B cell (primary cell): ENCODE measurements around the gene PXMP4. TPM values are rescaled to one million over a fixed set of nuclear protein-coding genes. Genes with fewer than 3 reads are reported as not detected.

Experiments
- ATAC-seq: fragments of 200-7000 bp; cut with Tn5 transposase; one replicate; pipeline ENCODE4 v1.10.0; 2021; ENCODE audit warnings: low read depth, mild to moderate bottlenecking, moderate number of reproducible peaks, moderate library complexity
- CTCF ChIA-PET: fragments of 350-600 bp; sonication (Branson Sonifier 250); formaldehyde crosslinking; loops from one replicate; lab custom pipeline; 2021; ENCODE audit warnings: antibody characterized with exemption, inconsistent platforms; lab: Charles Lee
- POLR2A ChIA-PET: fragments of 350-600 bp; sonication (Branson Sonifier 250); formaldehyde crosslinking; loops from one replicate; lab custom pipeline; 2021; ENCODE audit warnings: antibody characterized with exemption; lab: Charles Lee
- DNase-seq: peaks from one replicate; pipeline ENCODE4 v3.0.0; 2013
- H2AFZ ChIP-seq: 2 replicates; pipeline ENCODE4 v1.6.1; 2012; ENCODE audit warnings: mild to moderate bottlenecking, low read depth, low read length; ENCODE audit not compliant: insufficient read depth, poor library complexity, severe bottlenecking
- H3K27ac ChIP-seq, 2 donors: 1 replicate in 1 of 2; 2 replicates in 1 of 2; pipeline ENCODE4 v1.5.1; 2012 to 2013; ENCODE audit warnings: low read length in 2 of 2, mild to moderate bottlenecking in 2 of 2, moderate library complexity in 1 of 2
- H3K27me3 ChIP-seq, 4 experiments: fragments of 200-600 bp in 1 of 4; sonication (generic) in 1 of 4; replicated peaks in 1 of 4; 1 replicate in 2 of 4; 2 replicates in 2 of 4; pipeline versions ENCODE4 v1.6.1 to v1.7.0; 2013 to 2016; ENCODE audit warnings: low read length in 3 of 4, mild to moderate bottlenecking in 2 of 4, mixed read lengths in 1 of 4, moderate library complexity in 1 of 4; ENCODE audit not compliant: insufficient read depth in 4 of 4, control insufficient read depth in 3 of 4; ENCODE audit errors: control extremely low read depth in 1 of 4
- H3K36me3 ChIP-seq, 2 experiments: replicated peaks in 1 of 2; 1 replicate in 1 of 2; 2 replicates in 1 of 2; pipeline versions ENCODE4 v1.6.1 to v1.7.1; 2013; ENCODE audit warnings: low read length in 1 of 2; ENCODE audit not compliant: insufficient read depth in 2 of 2, control insufficient read depth in 1 of 2; ENCODE audit errors: control extremely low read depth in 1 of 2, extremely low read depth in 1 of 2
- H3K4me1 ChIP-seq, 2 donors: fragments of 200-600 bp in 1 of 2; sonication (generic) in 1 of 2; 1 replicate in 1 of 2; 2 replicates in 1 of 2; pipeline versions ENCODE4 v1.5.1 to v1.6.1; 2013 to 2017; ENCODE audit warnings: low read length in 2 of 2; ENCODE audit not compliant: control insufficient read depth in 2 of 2, insufficient read depth in 2 of 2
- H3K4me2 ChIP-seq: replicated peaks from 2 replicates; pipeline ENCODE3; 2012; ENCODE audit warnings: mild to moderate bottlenecking, low read depth, low read length; ENCODE audit not compliant: poor library complexity, severe bottlenecking
- H3K4me3 ChIP-seq, 5 experiments: fragments of 200-600 bp in 1 of 5; sonication (generic) in 1 of 5; 1 replicate in 3 of 5; 2 replicates in 2 of 5; pipeline versions ENCODE4 v1.5.1 to v1.7.0; 2011 to 2016; ENCODE audit warnings: low read length in 4 of 5, mild to moderate bottlenecking in 4 of 5, low read depth in 2 of 5, control low read depth in 1 of 5, moderate library complexity in 1 of 5; ENCODE audit not compliant: insufficient read depth in 1 of 5; ENCODE audit errors: control extremely low read depth in 1 of 5, extremely low read depth in 1 of 5
- H3K79me2 ChIP-seq: fragments of 200-600 bp; sonication (generic); one replicate; pipeline ENCODE4 v1.6.0; 2016; ENCODE audit warnings: low read length; ENCODE audit not compliant: control insufficient read depth, insufficient read depth
- H3K9ac ChIP-seq: fragments of 200-600 bp; sonication (generic); 2 replicates; pipeline ENCODE4 v1.6.1; 2017; ENCODE audit warnings: mild to moderate bottlenecking, low read length, moderate library complexity
- H3K9me3 ChIP-seq, 3 donors: one replicate each; pipeline versions ENCODE4 v1.6.1 to v1.7.1; 2013; ENCODE audit warnings: low read length in 2 of 3; ENCODE audit not compliant: control insufficient read depth in 2 of 3, insufficient read depth in 1 of 3; ENCODE audit errors: control extremely low read depth in 1 of 3
- H4K20me1 ChIP-seq: 2 replicates; pipeline ENCODE4 v1.6.0; 2012; ENCODE audit warnings: mild to moderate bottlenecking, low read length; ENCODE audit not compliant: insufficient read depth, control insufficient read depth, poor library complexity, severe bottlenecking
- H3K27ac Mint-ChIP-seq: one replicate; pipeline ENCODE4 v1.8.0; 2021; ENCODE audit warnings: mixed read lengths
- H3K27me3 Mint-ChIP-seq: one replicate; pipeline ENCODE4 v1.8.0; 2021; ENCODE audit warnings: mixed read lengths
- H3K4me1 Mint-ChIP-seq: one replicate; pipeline ENCODE4 v1.8.0; 2021; ENCODE audit warnings: mixed read lengths
- H3K4me3 Mint-ChIP-seq: one replicate; pipeline ENCODE4 v1.8.0; 2021; ENCODE audit warnings: mixed read lengths
- H3K9me3 Mint-ChIP-seq: one replicate; pipeline ENCODE4 v1.8.0; 2022; ENCODE audit warnings: mixed read lengths; ENCODE audit not compliant: insufficient read depth
- EZH2 ChIP-seq: IDR thresholded peaks from 2 replicates; pipeline ENCODE4 v1.6.1; 2012; ENCODE audit warnings: borderline replicate concordance, low read depth, mild to moderate bottlenecking, moderate library complexity, low read length; ENCODE audit not compliant: insufficient read depth, poor library complexity, severe bottlenecking
- WGBS: methylation state at CpG from one replicate; pipeline ENCODE4 v1.1.5; 2013; ENCODE audit warnings: missing lambda C conversion rate; ENCODE audit not compliant: insufficient coverage; 5-methylcytosine and 5-hydroxymethylcytosine counted together
- intact Hi-C: fragments of 100-400 bp; cut with micrococcal nuclease; formaldehyde crosslinking; loops from one replicate; pipeline ENCODE4 v1.10.0; 2022
- polyA plus RNA-seq: library from polyadenylated mRNA; depleted of rRNA; stranded (reverse); fragments of >200 nt; gene quantifications from 2 replicates; pipeline ENCODE4 v1.2.3, GENCODE V29; 2012
- total RNA-seq, 2 donors: library from RNA; stranded (reverse); fragments of 120-200 nt in 1 of 2; gene quantifications; 1 replicate in 1 of 2; 2 replicates in 1 of 2; pipeline versions ENCODE4 v1.2.3 to v1.2.4, GENCODE V29; 2013 to 2022
- TF ChIP-seq, protein P1 (sequence below): fragments of 200-600 bp; IDR thresholded peaks from one replicate; pipeline ENCODE4 v1.8.0; 2022; ENCODE audit warnings: antibody characterized with exemption, mild to moderate bottlenecking

Gene PXMP4
- total and polyA plus RNA-seq, 2 donors (not counting 1 experiment from before 2014, with no cell fraction given): 5.0 to 6.6 TPM

GRCh38 chr20:33657704-33658095, 62.4 kb downstream of the PXMP4 start:
- Mint-ChIP-seq H3K27me3 (no peaks in the 10 kb centered on the region), H3K4me1 (peaks cover 5% of the 10 kb centered on the region), H3K4me3 (no peak overlapping the region), H3K27ac (no peak overlapping the region), H3K9me3 (no peaks in the 10 kb centered on the region)
- H2AFZ ChIP-seq: no peak overlapping the region
- no peaks in the 10 kb centered on the region for H3K27me3 ChIP-seq
- H3K79me2 ChIP-seq: peaks cover 1% of the 10 kb centered on the region
- POLR2A ChIA-PET: no interaction called here
- H4K20me1 ChIP-seq: no peaks in the 10 kb centered on the region
- ATAC-seq (no peak), DNase-seq (no peak)
- no peak overlapping the region for H3K4me3 ChIP-seq
- no peaks in the 10 kb centered on the region for H3K36me3 ChIP-seq
- H3K9me3 ChIP-seq: no peaks in the 10 kb centered on the region
- no peak overlapping the region for H3K9ac ChIP-seq
- H3K27ac ChIP-seq: no peak overlapping the region
- no peak overlapping the region for H3K4me2 ChIP-seq
- H3K4me1 ChIP-seq: peaks cover under 1 to 11% of the 10 kb centered on the region in 2 donors
- CTCF ChIA-PET: no interaction called here
- WGBS: 100% methylated on average over 11 of the region's 12 CpGs
- intact Hi-C loops: no loop called here
- TF ChIP-seq, protein P1, sequence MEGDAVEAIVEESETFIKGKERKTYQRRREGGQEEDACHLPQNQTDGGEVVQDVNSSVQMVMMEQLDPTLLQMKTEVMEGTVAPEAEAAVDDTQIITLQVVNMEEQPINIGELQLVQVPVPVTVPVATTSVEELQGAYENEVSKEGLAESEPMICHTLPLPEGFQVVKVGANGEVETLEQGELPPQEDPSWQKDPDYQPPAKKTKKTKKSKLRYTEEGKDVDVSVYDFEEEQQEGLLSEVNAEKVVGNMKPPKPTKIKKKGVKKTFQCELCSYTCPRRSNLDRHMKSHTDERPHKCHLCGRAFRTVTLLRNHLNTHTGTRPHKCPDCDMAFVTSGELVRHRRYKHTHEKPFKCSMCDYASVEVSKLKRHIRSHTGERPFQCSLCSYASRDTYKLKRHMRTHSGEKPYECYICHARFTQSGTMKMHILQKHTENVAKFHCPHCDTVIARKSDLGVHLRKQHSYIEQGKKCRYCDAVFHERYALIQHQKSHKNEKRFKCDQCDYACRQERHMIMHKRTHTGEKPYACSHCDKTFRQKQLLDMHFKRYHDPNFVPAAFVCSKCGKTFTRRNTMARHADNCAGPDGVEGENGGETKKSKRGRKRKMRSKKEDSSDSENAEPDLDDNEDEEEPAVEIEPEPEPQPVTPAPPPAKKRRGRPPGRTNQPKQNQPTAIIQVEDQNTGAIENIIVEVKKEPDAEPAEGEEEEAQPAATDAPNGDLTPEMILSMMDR: no peak
- TF ChIP-seq EZH2: no peak

DNA sequence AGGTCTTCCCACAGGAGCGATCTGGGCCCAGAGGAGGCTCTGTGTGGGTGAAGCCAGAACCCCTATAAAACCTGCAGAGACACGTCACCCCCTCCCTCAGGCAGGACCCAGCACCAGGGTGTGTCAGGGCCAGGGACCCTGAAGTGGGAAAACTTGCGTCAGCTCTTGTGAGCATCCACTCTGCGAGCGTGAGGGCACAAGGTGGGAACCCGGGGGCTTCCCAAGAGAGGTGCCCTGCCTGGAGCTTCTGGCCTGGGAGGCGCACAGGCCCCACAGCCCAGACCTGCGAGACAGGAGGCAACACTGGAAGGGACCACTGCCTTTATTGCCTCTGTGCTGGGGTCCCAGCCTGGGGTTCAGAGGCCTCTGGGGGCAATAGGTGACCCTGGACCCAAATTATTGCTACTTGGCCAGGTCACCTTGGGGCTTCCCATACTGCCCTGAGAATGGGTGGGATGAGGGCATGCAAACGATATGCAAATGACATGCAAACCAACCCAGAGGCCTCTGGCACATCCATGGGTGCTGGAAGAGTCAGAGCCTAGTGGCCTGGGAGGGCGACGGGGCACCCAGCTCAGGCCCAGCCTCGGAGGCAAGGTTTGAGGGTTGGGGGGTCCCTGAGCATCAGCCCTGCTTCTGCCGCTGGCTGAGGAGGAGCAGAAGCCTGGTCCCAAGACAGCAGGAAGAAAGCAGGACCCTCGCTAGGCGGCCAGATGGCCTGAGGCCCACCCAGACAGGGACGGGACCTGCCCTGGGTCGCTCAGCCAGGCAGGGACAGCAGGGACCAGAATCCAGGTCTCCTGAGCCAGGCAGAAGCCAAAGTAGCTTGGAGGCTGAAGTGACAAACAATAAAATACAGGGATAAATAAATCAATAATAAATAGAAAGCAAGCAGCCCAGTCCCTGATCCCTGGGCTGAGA, 63.1 kb downstream of the PXMP4 start:
- no peak overlapping the region for H3K9ac ChIP-seq
- intact Hi-C loops: no loop called here
- H3K4me3 ChIP-seq: no peak overlapping the region
- no peaks in the 10 kb centered on the region for H3K36me3 ChIP-seq
- peaks cover 0 to 9% of the 10 kb centered on the region in 2 donors for H3K4me1 ChIP-seq
- ChIA-PET POLR2A (no interaction called here), CTCF (no interaction called here)
- H3K27ac ChIP-seq: no peak overlapping the region
- DNase-seq: no peak
- Mint-ChIP-seq H3K4me1 (peaks cover 5% of the 10 kb centered on the region), H3K9me3 (no peaks in the 10 kb centered on the region), H3K27ac (no peak overlapping the region), H3K27me3 (no peaks in the 10 kb centered on the region), H3K4me3 (no peak overlapping the region)
- no peaks in the 10 kb centered on the region for H3K27me3 ChIP-seq
- no peaks in the 10 kb centered on the region for H3K9me3 ChIP-seq
- no peak overlapping the region for H2AFZ ChIP-seq
- 98% methylated on average over 16 of the region's 17 CpGs for WGBS
- H4K20me1 ChIP-seq: no peaks in the 10 kb centered on the region
- H3K4me2 ChIP-seq: no peak overlapping the region
- TF ChIP-seq EZH2: no peak
- TF ChIP-seq, protein P1: no peak
- H3K79me2 ChIP-seq: no peaks in the 10 kb centered on the region
- ATAC-seq: no peak
